ENCODE results near the gene PTGES2.

DNA sequence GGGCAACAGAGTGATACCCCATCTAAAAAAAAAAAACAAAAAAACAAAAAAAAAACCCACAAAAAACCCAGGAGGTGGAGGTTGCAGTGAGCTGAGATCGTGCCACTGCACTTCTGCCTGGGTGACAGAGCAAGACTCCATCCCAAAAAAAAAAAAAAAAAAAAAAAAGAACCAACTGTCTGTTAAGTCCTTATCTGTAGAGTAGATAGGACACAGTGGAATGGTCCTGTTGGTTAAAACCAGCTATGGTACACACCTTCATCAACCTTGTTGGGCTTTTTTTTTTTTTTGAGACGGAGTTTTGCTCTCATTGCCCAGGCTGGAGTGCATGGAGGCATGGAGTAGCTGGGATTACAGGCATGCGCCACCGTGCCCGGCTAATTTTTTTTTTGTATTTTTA lies 47.3 kb downstream of the PTGES2 start:
- TF ChIP-seq, protein P1, sequence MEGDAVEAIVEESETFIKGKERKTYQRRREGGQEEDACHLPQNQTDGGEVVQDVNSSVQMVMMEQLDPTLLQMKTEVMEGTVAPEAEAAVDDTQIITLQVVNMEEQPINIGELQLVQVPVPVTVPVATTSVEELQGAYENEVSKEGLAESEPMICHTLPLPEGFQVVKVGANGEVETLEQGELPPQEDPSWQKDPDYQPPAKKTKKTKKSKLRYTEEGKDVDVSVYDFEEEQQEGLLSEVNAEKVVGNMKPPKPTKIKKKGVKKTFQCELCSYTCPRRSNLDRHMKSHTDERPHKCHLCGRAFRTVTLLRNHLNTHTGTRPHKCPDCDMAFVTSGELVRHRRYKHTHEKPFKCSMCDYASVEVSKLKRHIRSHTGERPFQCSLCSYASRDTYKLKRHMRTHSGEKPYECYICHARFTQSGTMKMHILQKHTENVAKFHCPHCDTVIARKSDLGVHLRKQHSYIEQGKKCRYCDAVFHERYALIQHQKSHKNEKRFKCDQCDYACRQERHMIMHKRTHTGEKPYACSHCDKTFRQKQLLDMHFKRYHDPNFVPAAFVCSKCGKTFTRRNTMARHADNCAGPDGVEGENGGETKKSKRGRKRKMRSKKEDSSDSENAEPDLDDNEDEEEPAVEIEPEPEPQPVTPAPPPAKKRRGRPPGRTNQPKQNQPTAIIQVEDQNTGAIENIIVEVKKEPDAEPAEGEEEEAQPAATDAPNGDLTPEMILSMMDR (IDR thresholded peaks at IDR 0.05), result no peak
- TF ChIP-seq, protein P2, sequence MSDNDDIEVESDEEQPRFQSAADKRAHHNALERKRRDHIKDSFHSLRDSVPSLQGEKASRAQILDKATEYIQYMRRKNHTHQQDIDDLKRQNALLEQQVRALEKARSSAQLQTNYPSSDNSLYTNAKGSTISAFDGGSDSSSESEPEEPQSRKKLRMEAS (IDR thresholded peaks at IDR 0.05; ENCODE audit: low read depth), result no peak
- TF ChIP-seq, protein P3, sequence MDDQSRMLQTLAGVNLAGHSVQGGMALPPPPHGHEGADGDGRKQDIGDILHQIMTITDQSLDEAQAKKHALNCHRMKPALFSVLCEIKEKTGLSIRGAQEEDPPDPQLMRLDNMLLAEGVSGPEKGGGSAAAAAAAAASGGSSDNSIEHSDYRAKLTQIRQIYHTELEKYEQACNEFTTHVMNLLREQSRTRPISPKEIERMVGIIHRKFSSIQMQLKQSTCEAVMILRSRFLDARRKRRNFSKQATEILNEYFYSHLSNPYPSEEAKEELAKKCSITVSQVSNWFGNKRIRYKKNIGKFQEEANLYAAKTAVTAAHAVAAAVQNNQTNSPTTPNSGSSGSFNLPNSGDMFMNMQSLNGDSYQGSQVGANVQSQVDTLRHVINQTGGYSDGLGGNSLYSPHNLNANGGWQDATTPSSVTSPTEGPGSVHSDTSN (IDR thresholded peaks at IDR 0.05), result no peak
- TF ChIP-seq TCF12 (IDR thresholded peaks at IDR 0.05) (no peak), TAF1 (IDR thresholded peaks at IDR 0.05; ENCODE audit: borderline replicate concordance, low read depth, low read length) (no peak)
